ENCODE data around the gene CLIP4. TPM values are rescaled to one million over a fixed set of nuclear protein-coding genes. Genes with fewer than 3 reads are reported as not detected.
"Not testable (repeated sequence)": the region's sequence is repeated elsewhere in the genome, so short reads cannot be mapped to it uniquely, and the experiment has no call there.

CLIP4 gene
- total RNA-seq, 4 donors from 2014 or later: 24.1 to 48.7 (median 40.1) TPM

GRCh38 chr2:29084554-29084953, 30.7 kb upstream of the CLIP4 start:
- TF ChIP-seq, protein P1, sequence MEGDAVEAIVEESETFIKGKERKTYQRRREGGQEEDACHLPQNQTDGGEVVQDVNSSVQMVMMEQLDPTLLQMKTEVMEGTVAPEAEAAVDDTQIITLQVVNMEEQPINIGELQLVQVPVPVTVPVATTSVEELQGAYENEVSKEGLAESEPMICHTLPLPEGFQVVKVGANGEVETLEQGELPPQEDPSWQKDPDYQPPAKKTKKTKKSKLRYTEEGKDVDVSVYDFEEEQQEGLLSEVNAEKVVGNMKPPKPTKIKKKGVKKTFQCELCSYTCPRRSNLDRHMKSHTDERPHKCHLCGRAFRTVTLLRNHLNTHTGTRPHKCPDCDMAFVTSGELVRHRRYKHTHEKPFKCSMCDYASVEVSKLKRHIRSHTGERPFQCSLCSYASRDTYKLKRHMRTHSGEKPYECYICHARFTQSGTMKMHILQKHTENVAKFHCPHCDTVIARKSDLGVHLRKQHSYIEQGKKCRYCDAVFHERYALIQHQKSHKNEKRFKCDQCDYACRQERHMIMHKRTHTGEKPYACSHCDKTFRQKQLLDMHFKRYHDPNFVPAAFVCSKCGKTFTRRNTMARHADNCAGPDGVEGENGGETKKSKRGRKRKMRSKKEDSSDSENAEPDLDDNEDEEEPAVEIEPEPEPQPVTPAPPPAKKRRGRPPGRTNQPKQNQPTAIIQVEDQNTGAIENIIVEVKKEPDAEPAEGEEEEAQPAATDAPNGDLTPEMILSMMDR (IDR thresholded peaks at IDR 0.05): no peak
- no peak for TF ChIP-seq POLR2A (IDR thresholded peaks at IDR 0.05)
- H3K27ac ChIP-seq: no peak overlapping the region
- H3K4me1 ChIP-seq: no peaks in the 10 kb centered on the region
- no peaks in the 10 kb centered on the region for H3K36me3 ChIP-seq
- no peak for DNase-seq
- intact Hi-C loops (cut with DNase I; ENCODE audit: low total_unique reads): no loop called here
- H3K9me3 ChIP-seq: no peaks in the 10 kb centered on the region
- no peak overlapping the region for H3K4me3 ChIP-seq
- no peaks in the 10 kb centered on the region for H3K27me3 ChIP-seq

GRCh38 chr2:29090311-29090710, 24.9 kb upstream of the CLIP4 start:
- intact Hi-C loops (cut with DNase I; ENCODE audit: low total_unique reads); H3K27ac ChIP-seq; H3K36me3 ChIP-seq; H3K9me3 ChIP-seq; H3K4me1 ChIP-seq; H3K27me3 ChIP-seq; H3K4me3 ChIP-seq; DNase-seq: not testable (repeated sequence)

GRCh38 chr2:29096969-29097368, 18.2 kb upstream of the CLIP4 start:
- TF ChIP-seq, protein P1 (IDR thresholded peaks at IDR 0.05): no peak
- TF ChIP-seq POLR2A (IDR thresholded peaks at IDR 0.05): no peak
- Histone ChIP-seq H3K9me3 (no peaks in the 10 kb centered on the region), H3K36me3 (no peaks in the 10 kb centered on the region), H3K27me3 (no peaks in the 10 kb centered on the region), H3K27ac (no peak overlapping the region), H3K4me1 (no peaks in the 10 kb centered on the region), H3K4me3 (no peak overlapping the region)
- intact Hi-C loops (cut with DNase I; ENCODE audit: low total_unique reads): no loop called here
- DNase-seq: no peak

DNA sequence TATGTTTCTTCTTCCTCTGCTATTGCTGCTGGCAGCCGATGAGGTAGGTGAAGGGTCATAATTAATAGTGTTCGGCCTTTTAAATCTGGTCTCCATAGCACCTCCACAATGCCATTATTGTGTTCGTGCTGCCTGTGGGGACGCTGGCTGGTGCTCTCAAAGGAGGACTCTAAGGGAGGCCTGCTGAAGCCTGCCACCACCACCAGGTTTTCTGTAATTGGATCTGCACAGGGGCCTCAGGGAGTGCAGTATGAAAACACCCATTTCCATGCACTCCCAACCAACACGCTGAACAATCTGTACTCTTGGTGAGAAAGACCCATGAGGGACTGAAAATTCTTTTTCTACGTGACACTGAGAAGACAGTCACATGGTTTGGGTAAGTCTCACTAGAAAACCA, 17.6 kb upstream of the CLIP4 start:
- H3K9me3 ChIP-seq: no peaks in the 10 kb centered on the region
- intact Hi-C loops (cut with DNase I; ENCODE audit: low total_unique reads): no loop called here
- no peaks in the 10 kb centered on the region for H3K36me3 ChIP-seq
- H3K4me1 ChIP-seq: no peaks in the 10 kb centered on the region
- no peak overlapping the region for H3K4me3 ChIP-seq
- no peak overlapping the region for H3K27ac ChIP-seq
- no peak for TF ChIP-seq POLR2A (IDR thresholded peaks at IDR 0.05)
- TF ChIP-seq, protein P1 (IDR thresholded peaks at IDR 0.05): no peak
- DNase-seq: no peak
- no peaks in the 10 kb centered on the region for H3K27me3 ChIP-seq

GRCh38 chr2:29100564-29100963, 14.7 kb upstream of the CLIP4 start:
- intact Hi-C loops (cut with DNase I; ENCODE audit: low total_unique reads): no loop called here
- Histone ChIP-seq H3K4me1 (no peaks in the 10 kb centered on the region), H3K27me3 (no peaks in the 10 kb centered on the region), H3K4me3 (no peak overlapping the region), H3K27ac (no peak overlapping the region), H3K9me3 (no peaks in the 10 kb centered on the region), H3K36me3 (no peaks in the 10 kb centered on the region)
- no peak for DNase-seq
- no peak for TF ChIP-seq POLR2A (IDR thresholded peaks at IDR 0.05)
- TF ChIP-seq, protein P1 (IDR thresholded peaks at IDR 0.05): no peak

DNA sequence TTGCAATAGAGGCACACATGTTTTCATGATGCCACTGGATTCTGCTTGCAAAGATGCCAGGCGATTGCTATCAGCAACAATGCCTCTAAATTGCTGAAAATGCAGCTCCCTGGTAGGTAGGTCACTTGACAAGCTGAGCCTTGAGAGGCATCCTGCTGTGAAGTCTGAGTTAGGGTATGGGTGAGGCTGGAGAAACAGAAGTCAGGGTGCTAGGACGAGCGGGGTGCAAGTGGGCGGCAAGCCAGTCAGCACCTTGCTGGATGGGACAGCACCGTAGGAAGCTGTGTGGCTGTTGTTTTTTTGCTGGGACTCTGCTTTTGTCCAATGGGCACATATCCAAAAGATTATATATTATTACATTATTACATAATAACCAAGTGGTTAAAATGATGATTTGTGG, 10.5 kb upstream of the CLIP4 start:
- Histone ChIP-seq H3K4me3 (no peak overlapping the region), H3K4me1 (no peaks in the 10 kb centered on the region), H3K27ac (no peak overlapping the region), H3K36me3 (no peaks in the 10 kb centered on the region), H3K9me3 (no peaks in the 10 kb centered on the region), H3K27me3 (no peaks in the 10 kb centered on the region)
- intact Hi-C loops (cut with DNase I; ENCODE audit: low total_unique reads): no loop called here
- TF ChIP-seq, protein P1 (IDR thresholded peaks at IDR 0.05): no peak
- no peak for TF ChIP-seq POLR2A (IDR thresholded peaks at IDR 0.05)
- DNase-seq: no peak

All from uterus (tissue), 4 donors.